Effector memory CD4-positive, alpha-beta T cell (primary cell): ENCODE results near the gene PROSER2.

Source experiments
- DNase-seq, 3 donors: peaks; one replicate each; pipeline ENCODE4 v3.0.0-alpha.2; 2020
- H3K27ac ChIP-seq: 2 replicates; pipeline ENCODE4 v1.7.0; 2013; ENCODE audit warnings: mild to moderate bottlenecking, low read length, moderate library complexity; ENCODE audit not compliant: insufficient read depth, poor library complexity, severe bottlenecking
- H3K27me3 ChIP-seq: replicated peaks from 2 replicates; pipeline ENCODE4 v1.7.0; 2013; ENCODE audit warnings: mild to moderate bottlenecking, low read length; ENCODE audit not compliant: insufficient read depth, control insufficient read depth, poor library complexity, severe bottlenecking
- H3K36me3 ChIP-seq: 2 replicates; pipeline ENCODE4 v1.7.0; 2013; ENCODE audit warnings: mild to moderate bottlenecking, low read length, moderate library complexity; ENCODE audit not compliant: control insufficient read depth, insufficient read depth
- H3K4me1 ChIP-seq: 2 replicates; pipeline ENCODE4 v1.7.0; 2013; ENCODE audit warnings: low read length, mild to moderate bottlenecking; ENCODE audit not compliant: control insufficient read depth, insufficient read depth, poor library complexity, severe bottlenecking
- H3K4me3 ChIP-seq: 2 replicates; pipeline ENCODE4 v1.7.0; 2013; ENCODE audit warnings: low read length, low read depth, mild to moderate bottlenecking; ENCODE audit not compliant: insufficient read depth, poor library complexity, severe bottlenecking
- H3K9me3 ChIP-seq: 2 replicates; pipeline ENCODE4 v1.7.0; 2013; ENCODE audit warnings: mild to moderate bottlenecking, low read length, moderate library complexity; ENCODE audit not compliant: control insufficient read depth

PROSER2 gene

GRCh38 chr10:11874568-11875493, 51.7 kb downstream of the PROSER2 start:
- DNase-seq: no peak
- H3K27me3 ChIP-seq: no peaks in the 10 kb centered on the region
- H3K4me3 ChIP-seq: no peak overlapping the region
- no peaks in the 10 kb centered on the region for H3K36me3 ChIP-seq
- peaks cover 6% of the 10 kb centered on the region for H3K4me1 ChIP-seq
- no peaks in the 10 kb centered on the region for H3K9me3 ChIP-seq
- H3K27ac ChIP-seq: no peak overlapping the region

DNA sequence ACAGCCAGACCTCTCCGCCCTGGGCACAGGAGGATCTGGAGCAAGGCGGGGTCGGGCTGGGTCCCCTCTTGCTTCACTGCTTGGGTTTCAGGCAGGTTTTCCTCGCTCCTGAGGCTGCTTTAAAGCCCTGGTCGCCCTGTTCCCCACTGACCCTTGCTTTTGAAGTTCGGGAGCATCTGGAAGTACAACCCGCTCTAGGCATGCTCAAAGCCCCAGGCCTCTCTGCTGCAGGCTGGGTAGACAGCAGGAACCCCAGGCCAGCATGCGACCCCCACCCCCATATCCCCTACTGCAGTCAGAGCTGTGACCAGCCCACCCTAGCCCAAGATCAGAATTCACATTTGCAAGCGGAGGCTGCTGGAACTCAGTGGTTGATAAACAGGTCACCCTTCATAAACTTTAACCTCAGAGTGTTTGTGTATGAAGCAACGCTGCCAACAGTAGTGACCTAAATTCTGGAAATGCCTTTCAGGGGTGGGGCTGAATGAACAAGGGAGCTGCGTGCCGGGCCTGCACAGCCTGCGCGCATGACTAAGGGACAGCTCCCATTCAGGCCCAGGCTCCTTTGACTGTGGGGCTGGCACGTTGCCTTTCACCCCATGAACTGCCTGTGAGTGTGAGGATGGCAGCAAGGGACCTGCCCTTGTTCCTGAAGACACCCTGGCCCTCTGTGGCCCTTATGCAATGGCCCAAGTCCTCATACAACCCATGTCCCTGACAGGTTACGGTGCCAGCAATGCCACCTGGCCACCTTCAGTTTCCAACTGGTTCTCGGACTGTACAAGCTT, 52.5 kb downstream of the PROSER2 start:
- Histone ChIP-seq H3K27me3 (no peaks in the 10 kb centered on the region), H3K9me3 (no peaks in the 10 kb centered on the region), H3K27ac (no peak overlapping the region), H3K36me3 (no peaks in the 10 kb centered on the region), H3K4me3 (no peak overlapping the region), H3K4me1 (peaks cover 6% of the 10 kb centered on the region)
- DNase-seq: no peak

DNA sequence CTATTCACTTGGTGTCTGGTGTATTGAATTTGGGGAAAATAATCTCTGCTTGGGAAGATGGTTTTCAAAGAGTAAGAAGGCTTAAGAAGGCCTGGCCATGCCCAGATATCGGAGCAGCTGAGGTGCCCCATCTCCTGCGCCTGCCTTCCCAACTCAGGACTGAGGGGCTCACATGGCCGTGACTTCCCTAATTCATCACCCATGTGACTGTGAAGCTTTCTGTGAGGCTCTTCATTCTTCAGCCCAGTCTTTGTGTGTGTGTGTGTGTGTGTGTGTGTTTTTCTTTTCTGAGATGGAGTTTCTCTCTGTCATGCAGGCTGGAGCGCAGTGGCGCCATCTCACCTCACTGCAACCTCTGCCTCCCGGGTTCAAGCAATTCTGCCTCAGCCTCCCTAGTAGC, 53.2 kb downstream of the PROSER2 start:
- Histone ChIP-seq H3K27ac (no peak overlapping the region), H3K27me3 (no peaks in the 10 kb centered on the region)

GRCh38 chr10:11876805-11877590, 53.8 kb downstream of the PROSER2 start:
- no peaks in the 10 kb centered on the region for H3K9me3 ChIP-seq
- H3K27ac ChIP-seq: no peak overlapping the region
- no peaks in the 10 kb centered on the region for H3K27me3 ChIP-seq
- DNase-seq: no peak
- H3K4me3 ChIP-seq: no peak overlapping the region
- H3K36me3 ChIP-seq: no peaks in the 10 kb centered on the region
- peaks cover 6% of the 10 kb centered on the region for H3K4me1 ChIP-seq

More for the DNA sequence above, 53.2 kb downstream of the PROSER2 start:
- no peak for DNase-seq
- Histone ChIP-seq H3K4me1 (peaks cover 6% of the 10 kb centered on the region), H3K9me3 (no peaks in the 10 kb centered on the region), H3K4me3 (no peak overlapping the region), H3K36me3 (no peaks in the 10 kb centered on the region)

DNA sequence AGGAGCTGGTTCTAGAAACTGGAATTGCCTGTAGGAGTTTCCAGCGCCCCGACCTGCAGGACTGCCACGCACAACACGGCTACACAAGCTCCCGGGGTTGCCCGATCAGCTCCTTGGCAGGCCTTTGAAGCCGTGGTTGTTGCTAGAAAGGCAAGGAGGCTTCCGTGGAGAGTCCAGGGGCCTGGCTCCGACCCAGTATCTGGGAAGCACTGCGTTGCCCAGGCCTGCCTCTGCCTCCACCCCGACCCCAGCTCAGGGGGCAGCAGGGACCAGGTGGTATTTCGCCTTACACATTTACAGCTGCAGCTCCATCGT, 54.4 kb downstream of the PROSER2 start:
- no peak for DNase-seq
- no peak overlapping the region for H3K4me3 ChIP-seq
- H3K36me3 ChIP-seq: no peaks in the 10 kb centered on the region
- peaks cover 6% of the 10 kb centered on the region for H3K4me1 ChIP-seq
- no peak overlapping the region for H3K27ac ChIP-seq
- no peaks in the 10 kb centered on the region for H3K9me3 ChIP-seq
- no peaks in the 10 kb centered on the region for H3K27me3 ChIP-seq

DNA sequence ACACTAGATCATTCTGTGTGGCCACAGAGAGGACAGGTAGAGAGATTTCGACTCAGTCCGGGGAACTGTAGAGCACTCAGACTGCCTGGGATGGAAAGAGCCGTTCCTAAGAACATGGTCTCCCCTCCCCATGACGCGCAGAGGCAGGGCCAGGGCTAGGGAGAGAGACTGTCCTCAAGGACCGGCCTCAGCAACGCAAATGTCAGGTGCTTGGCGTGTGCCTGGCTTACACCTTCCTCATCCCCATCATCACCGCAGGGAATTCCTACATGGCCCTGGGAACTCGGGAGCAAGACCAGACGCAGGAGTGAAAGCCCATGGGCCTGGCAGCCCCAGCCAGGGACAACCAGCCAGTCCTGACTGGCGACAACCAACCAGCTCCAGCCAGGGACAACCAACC, 55.6 kb downstream of the PROSER2 start:
- H3K27ac ChIP-seq: no peak overlapping the region
- H3K27me3 ChIP-seq: no peaks in the 10 kb centered on the region
- DNase-seq: no peak
- no peaks in the 10 kb centered on the region for H3K36me3 ChIP-seq
- H3K4me1 ChIP-seq: peaks cover 6% of the 10 kb centered on the region
- H3K4me3 ChIP-seq: no peak overlapping the region
- no peaks in the 10 kb centered on the region for H3K9me3 ChIP-seq

- Histone ChIP-seq H3K4me1 (peaks cover 4% of the 10 kb centered on the region), H3K36me3 (no peaks in the 10 kb centered on the region), H3K27ac (no peak overlapping the region), H3K9me3 (no peaks in the 10 kb centered on the region), H3K27me3 (no peaks in the 10 kb centered on the region), H3K4me3 (no peak overlapping the region)
- DNase-seq: no peak
These were observed 56.4 kb downstream of the PROSER2 start for GRCh38 chr10:11879387-11880094.

- H3K27ac ChIP-seq: no peak overlapping the region
- H3K36me3 ChIP-seq: no peaks in the 10 kb centered on the region
- no peaks in the 10 kb centered on the region for H3K27me3 ChIP-seq
- H3K4me3 ChIP-seq: no peak overlapping the region
- no peak for DNase-seq
- H3K9me3 ChIP-seq: no peaks in the 10 kb centered on the region
- no peaks in the 10 kb centered on the region for H3K4me1 ChIP-seq
These were observed 57.2 kb downstream of the PROSER2 start for GRCh38 chr10:11880151-11881029.

DNA sequence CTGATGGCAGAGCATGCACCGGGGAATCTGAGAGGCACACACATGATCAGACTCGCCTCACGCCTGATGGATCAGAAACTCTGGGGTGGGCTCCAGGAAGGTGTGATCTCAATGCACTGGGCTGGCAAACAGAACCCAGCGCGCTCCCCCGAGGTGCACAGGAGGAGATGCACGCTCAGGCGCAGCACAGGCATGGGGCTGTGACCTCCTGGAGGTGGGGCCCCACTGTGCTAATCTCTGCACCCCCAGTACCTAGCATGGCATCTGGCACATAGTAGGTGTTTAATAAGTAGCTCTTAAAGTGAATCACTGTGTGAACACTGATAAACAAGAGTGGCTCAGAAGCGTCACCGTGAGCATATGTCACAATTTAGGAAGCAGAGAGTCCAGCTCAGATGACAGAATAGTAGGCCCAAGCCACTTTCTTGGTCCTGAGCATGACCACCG, 57.9 kb downstream of the PROSER2 start:
- Histone ChIP-seq H3K4me3 (no peak overlapping the region), H3K36me3 (no peaks in the 10 kb centered on the region), H3K27me3 (no peaks in the 10 kb centered on the region), H3K9me3 (no peaks in the 10 kb centered on the region), H3K27ac (no peak overlapping the region), H3K4me1 (no peaks in the 10 kb centered on the region)
- no peak for DNase-seq
